Measurements from ENCODE around the gene ANKRD35. TPM values are rescaled to one million over a fixed set of nuclear protein-coding genes. Genes with fewer than 3 reads are reported as not detected.

The ANKRD35 gene
- total and polyA plus RNA-seq, 10 of the 15 experiments (the other 5 are each of a cell fraction or from before 2014, with no cell fraction given): 0.01 to 0.08 TPM; not detected in 8

DNA sequence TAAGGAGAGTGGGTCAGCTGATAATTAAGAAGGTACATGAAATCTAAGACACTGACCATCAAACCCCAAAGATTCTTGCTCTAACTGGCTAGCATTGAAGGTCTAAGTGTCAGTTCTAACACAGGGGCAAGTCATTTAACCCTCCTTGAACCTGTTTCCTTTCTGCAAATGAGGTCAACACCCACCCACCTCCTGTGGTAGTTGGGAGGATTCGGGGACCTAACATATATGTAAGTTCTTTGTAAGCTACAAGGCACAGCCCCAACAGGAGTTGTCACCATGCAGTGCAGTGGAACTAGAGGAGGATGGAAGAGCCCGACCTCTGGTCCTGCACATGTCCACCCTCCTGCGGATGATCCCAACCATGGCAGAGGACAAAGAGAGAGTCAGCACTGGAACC is 37.8 kb downstream of the ANKRD35 start:
- WGBS (ENCODE audit: insufficient coverage, insufficient replicate concordance, low lambda C conversion rate, missing lambda C conversion rate): 69% methylated on average over 3 of the region's 3 CpGs
- Histone ChIP-seq H3K9ac (ENCODE audit: control insufficient read depth, insufficient read depth, low read length) (no peak overlapping the region), H3K27me3 (replicated peaks in 1 of 2; ENCODE audit: control insufficient read depth in 2 of 2, insufficient read depth in 2 of 2, low read length in 1 of 2) (no peaks in the 10 kb centered on the region), H4K20me1 (ENCODE audit: control insufficient read depth, insufficient read depth) (no peaks in the 10 kb centered on the region), H2AFZ (ENCODE audit: control insufficient read depth, low read depth, low read length) (no peak overlapping the region), H3K27ac (ENCODE audit: control insufficient read depth, insufficient read depth) (no peak overlapping the region), H3K4me1 (ENCODE audit: control insufficient read depth, insufficient read depth, low read length) (peaks cover 15% of the 10 kb centered on the region), H3K79me2 (ENCODE audit: control insufficient read depth, insufficient read depth, low read length) (no peaks in the 10 kb centered on the region), H3K4me3 (no peak overlapping the region), H3K9me3 (replicated peaks; ENCODE audit: control insufficient read depth, insufficient read depth, low read length) (no peaks in the 10 kb centered on the region), H3K36me3 (ENCODE audit: control insufficient read depth in 2 of 2, insufficient read depth in 2 of 2, low read length in 1 of 2) (peaks cover 0 to 14% of the 10 kb centered on the region in 2 experiments), H3K4me2 (ENCODE audit: control insufficient read depth, insufficient read depth) (no peak overlapping the region)
- ATAC-seq (no peak), FAIRE-seq (no peak), DNase-seq (ENCODE audit: low read depth, low spot score) (no peak)
- TF ChIP-seq NFXL1 (IDR thresholded peaks at IDR 0.05; ENCODE audit: borderline replicate concordance): no peak
- no peak for TF ChIP-seq CBX3 (IDR thresholded peaks at IDR 0.05; ENCODE audit: borderline replicate concordance, low read depth)
- TF ChIP-seq, protein P1, sequence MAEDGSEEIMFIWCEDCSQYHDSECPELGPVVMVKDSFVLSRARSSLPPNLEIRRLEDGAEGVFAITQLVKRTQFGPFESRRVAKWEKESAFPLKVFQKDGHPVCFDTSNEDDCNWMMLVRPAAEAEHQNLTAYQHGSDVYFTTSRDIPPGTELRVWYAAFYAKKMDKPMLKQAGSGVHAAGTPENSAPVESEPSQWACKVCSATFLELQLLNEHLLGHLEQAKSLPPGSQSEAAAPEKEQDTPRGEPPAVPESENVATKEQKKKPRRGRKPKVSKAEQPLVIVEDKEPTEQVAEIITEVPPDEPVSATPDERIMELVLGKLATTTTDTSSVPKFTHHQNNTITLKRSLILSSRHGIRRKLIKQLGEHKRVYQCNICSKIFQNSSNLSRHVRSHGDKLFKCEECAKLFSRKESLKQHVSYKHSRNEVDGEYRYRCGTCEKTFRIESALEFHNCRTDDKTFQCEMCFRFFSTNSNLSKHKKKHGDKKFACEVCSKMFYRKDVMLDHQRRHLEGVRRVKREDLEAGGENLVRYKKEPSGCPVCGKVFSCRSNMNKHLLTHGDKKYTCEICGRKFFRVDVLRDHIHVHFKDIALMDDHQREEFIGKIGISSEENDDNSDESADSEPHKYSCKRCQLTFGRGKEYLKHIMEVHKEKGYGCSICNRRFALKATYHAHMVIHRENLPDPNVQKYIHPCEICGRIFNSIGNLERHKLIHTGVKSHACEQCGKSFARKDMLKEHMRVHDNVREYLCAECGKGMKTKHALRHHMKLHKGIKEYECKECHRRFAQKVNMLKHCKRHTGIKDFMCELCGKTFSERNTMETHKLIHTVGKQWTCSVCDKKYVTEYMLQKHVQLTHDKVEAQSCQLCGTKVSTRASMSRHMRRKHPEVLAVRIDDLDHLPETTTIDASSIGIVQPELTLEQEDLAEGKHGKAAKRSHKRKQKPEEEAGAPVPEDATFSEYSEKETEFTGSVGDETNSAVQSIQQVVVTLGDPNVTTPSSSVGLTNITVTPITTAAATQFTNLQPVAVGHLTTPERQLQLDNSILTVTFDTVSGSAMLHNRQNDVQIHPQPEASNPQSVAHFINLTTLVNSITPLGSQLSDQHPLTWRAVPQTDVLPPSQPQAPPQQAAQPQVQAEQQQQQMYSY (CRISPR knock-in tag; IDR thresholded peaks at IDR 0.05): no peak
- TF ChIP-seq ESRRA (IDR thresholded peaks at IDR 0.05; ENCODE audit: low read length): no peak
- no peak for TF ChIP-seq PML (IDR thresholded peaks at IDR 0.05; ENCODE audit: low read length)
- no peak for TF ChIP-seq SREBF2 (IDR thresholded peaks at IDR 0.05; ENCODE audit: low read length)
- TF ChIP-seq BRCA1 (IDR thresholded peaks at IDR 0.05; ENCODE audit: low read depth, low read length): no peak
- no peak for TF ChIP-seq FOS (IDR thresholded peaks at IDR 0.05; ENCODE audit: borderline replicate concordance, extremely low read depth, insufficient read length)
- no peak for TF ChIP-seq POLR2AphosphoS5 (IDR thresholded peaks at IDR 0.05; ENCODE audit: low read length)
- TF ChIP-seq NR2C2 (IDR thresholded peaks at IDR 0.05; ENCODE audit: borderline replicate concordance, control insufficient read depth, insufficient read length, low read depth): no peak
- TF ChIP-seq SPI1 (IDR thresholded peaks at IDR 0.05; ENCODE audit: borderline replicate concordance, insufficient read depth, low read depth, low read length): no peak
- no peak for TF ChIP-seq BCL11A (IDR thresholded peaks at IDR 0.05; ENCODE audit: low read depth, low read length)
- no peak for TF ChIP-seq RFX5 (IDR thresholded peaks at IDR 0.05; ENCODE audit: low read depth, low read length)
- no peak for TF ChIP-seq BHLHE40 (IDR thresholded peaks at IDR 0.05; ENCODE audit: borderline replicate concordance in 1 of 2, low read depth in 2 of 2, low read length in 1 of 2)
- TF ChIP-seq, protein P2, sequence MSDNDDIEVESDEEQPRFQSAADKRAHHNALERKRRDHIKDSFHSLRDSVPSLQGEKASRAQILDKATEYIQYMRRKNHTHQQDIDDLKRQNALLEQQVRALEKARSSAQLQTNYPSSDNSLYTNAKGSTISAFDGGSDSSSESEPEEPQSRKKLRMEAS (IDR thresholded peaks at IDR 0.05; ENCODE audit: low read depth, low read length): no peak
- TF ChIP-seq, protein P3, sequence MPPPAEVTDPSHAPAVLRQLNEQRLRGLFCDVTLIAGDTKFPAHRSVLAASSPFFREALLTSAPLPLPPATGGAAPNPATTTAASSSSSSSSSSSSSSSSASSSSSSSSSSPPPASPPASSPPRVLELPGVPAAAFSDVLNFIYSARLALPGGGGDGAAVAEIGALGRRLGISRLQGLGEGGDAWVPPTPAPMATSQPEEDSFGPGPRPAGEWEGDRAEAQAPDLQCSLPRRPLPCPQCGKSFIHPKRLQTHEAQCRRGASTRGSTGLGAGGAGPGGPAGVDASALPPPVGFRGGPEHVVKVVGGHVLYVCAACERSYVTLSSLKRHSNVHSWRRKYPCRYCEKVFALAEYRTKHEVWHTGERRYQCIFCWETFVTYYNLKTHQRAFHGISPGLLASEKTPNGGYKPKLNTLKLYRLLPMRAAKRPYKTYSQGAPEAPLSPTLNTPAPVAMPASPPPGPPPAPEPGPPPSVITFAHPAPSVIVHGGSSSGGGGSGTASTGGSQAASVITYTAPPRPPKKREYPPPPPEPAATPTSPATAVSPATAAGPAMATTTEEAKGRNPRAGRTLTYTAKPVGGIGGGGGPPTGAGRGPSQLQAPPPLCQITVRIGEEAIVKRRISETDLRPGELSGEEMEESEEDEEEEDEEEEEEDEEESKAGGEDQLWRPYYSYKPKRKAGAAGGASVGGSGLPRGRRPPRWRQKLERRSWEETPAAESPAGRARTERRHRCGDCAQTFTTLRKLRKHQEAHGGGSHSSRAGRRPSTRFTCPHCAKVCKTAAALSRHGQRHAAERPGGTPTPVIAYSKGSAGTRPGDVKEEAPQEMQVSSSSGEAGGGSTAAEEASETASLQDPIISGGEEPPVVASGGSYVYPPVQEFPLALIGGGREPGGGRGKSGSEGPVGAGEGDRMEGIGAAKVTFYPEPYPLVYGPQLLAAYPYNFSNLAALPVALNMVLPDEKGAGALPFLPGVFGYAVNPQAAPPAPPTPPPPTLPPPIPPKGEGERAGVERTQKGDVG (CRISPR knock-in tag; IDR thresholded peaks at IDR 0.05): no peak
- POLR2A ChIA-PET: interaction anchor here (1.0 to 1.7 kb wide), 3 partner anchors 9 to 164 kb away, joined by 3 to 6 read pairs (median 5); partner anchors contain the start of gene PIAS3
- intact Hi-C loops (cut with micrococcal nuclease; ENCODE audit: unreplicated experiment) (no loop called here), in situ Hi-C loops (cut with MboI) (loop anchor here (5.0 kb wide), 1 partner anchor 159 kb away; no protein-coding TSS in a partner anchor)
- RAD21 ChIA-PET (ENCODE audit: unreplicated experiment): interaction anchor here (4.5 kb wide), 1 partner anchor 10 kb away, joined by 69 read pairs; the partner anchor contains the start of gene PIAS3
- SMC1A ChIA-PET (ENCODE audit: uncharacterized antibody, unreplicated experiment): interaction anchor here (0.6 to 5.5 kb wide), 6 partner anchors 11 to 132 kb away, joined by 3 to 54 read pairs (median 3); partner anchors contain the start of gene PIAS3
- CTCF ChIA-PET: interaction anchor here (1.1 to 8.2 kb wide), 7 partner anchors 10 to 164 kb away, joined by 3 to 172 read pairs (median 45); partner anchors contain the start of genes ITGA10, PIAS3, POLR3C and RNF115
- BruUV-seq (replicated peaks): no TSS peak

All from GM12878 (cell line).